ENCODE measurements around the gene RILP.

RILP gene

GRCh38 chr17:1640329-1641064 is 9.2 kb downstream of the RILP start:
- H3K36me3 Mint-ChIP-seq = peaks cover 6% of the 10 kb centered on the region
- H3K4me3 Mint-ChIP-seq = no peak overlapping the region
- no peak for ATAC-seq
- H3K9me3 Mint-ChIP-seq = no peaks in the 10 kb centered on the region
- H3K27ac Mint-ChIP-seq = no peak overlapping the region
- no peak for DNase-seq (ENCODE audit: low spot score in 2 of 2)
- peaks cover 17% of the 10 kb centered on the region for H3K4me1 Mint-ChIP-seq

- H3K9me3 Mint-ChIP-seq = no peaks in the 10 kb centered on the region
- H3K36me3 Mint-ChIP-seq = peaks cover 6% of the 10 kb centered on the region
- peak overlapping the region; percentile 58 for H3K27ac Mint-ChIP-seq
- H3K4me1 Mint-ChIP-seq = peaks cover 9% of the 10 kb centered on the region
- H3K4me3 Mint-ChIP-seq = no peak overlapping the region
- DNase-seq (ENCODE audit: low spot score in 2 of 2) (no peak), ATAC-seq (no peak)
These were observed 10.0 kb downstream of the RILP start for GRCh38 chr17:1639549-1640180.

- peak overlapping the region; percentile 58 for H3K27ac Mint-ChIP-seq
These were observed 10.9 kb downstream of the RILP start for GRCh38 chr17:1638624-1639300.

GRCh38 chr17:1638171-1638590 is 11.5 kb downstream of the RILP start:
- no peak for DNase-seq (ENCODE audit: low spot score in 2 of 2)
- no peaks in the 10 kb centered on the region for H3K36me3 Mint-ChIP-seq
- H3K4me1 Mint-ChIP-seq = no peaks in the 10 kb centered on the region
- H3K4me3 Mint-ChIP-seq = no peak overlapping the region
- no peak for ATAC-seq
- no peak overlapping the region for H3K27ac Mint-ChIP-seq
- H3K9me3 Mint-ChIP-seq = no peaks in the 10 kb centered on the region

More at GRCh38 chr17:1638624-1639300, 10.9 kb downstream of the RILP start:
- Mint-ChIP-seq H3K9me3 (no peaks in the 10 kb centered on the region), H3K4me1 (peaks cover under 1% of the 10 kb centered on the region), H3K36me3 (no peaks in the 10 kb centered on the region), H3K4me3 (no peak overlapping the region)
- ATAC-seq (no peak), DNase-seq (ENCODE audit: low spot score in 2 of 2) (no peak)

- ATAC-seq = no peak
- Mint-ChIP-seq H3K4me3 (no peak overlapping the region), H3K4me1 (peaks cover under 1% of the 10 kb centered on the region), H3K27ac (no peak overlapping the region), H3K36me3 (no peaks in the 10 kb centered on the region), H3K9me3 (no peaks in the 10 kb centered on the region)
- no peak for DNase-seq (ENCODE audit: low spot score in 2 of 2)
These were observed 12.9 kb downstream of the RILP start for GRCh38 chr17:1636732-1637285.

GRCh38 chr17:1635675-1636465 is 13.8 kb downstream of the RILP start:
- no peak for ATAC-seq
- Mint-ChIP-seq H3K27ac (peak overlapping the region; percentile 32), H3K36me3 (no peaks in the 10 kb centered on the region), H3K4me3 (no peak overlapping the region), H3K9me3 (no peaks in the 10 kb centered on the region), H3K4me1 (peaks cover 5% of the 10 kb centered on the region)
- no peak for DNase-seq (ENCODE audit: low spot score in 2 of 2)

- DNase-seq (ENCODE audit: low spot score in 2 of 2) = no peak
- H3K36me3 Mint-ChIP-seq = no peaks in the 10 kb centered on the region
- H3K9me3 Mint-ChIP-seq = no peaks in the 10 kb centered on the region
- H3K4me3 Mint-ChIP-seq = no peak overlapping the region
- peaks cover 10% of the 10 kb centered on the region for H3K4me1 Mint-ChIP-seq
- H3K27ac Mint-ChIP-seq = no peak overlapping the region
- ATAC-seq = no peak
These were observed 14.6 kb downstream of the RILP start for GRCh38 chr17:1634841-1635650.

- no peak for ATAC-seq
- Mint-ChIP-seq H3K36me3 (peaks cover 13% of the 10 kb centered on the region), H3K4me3 (peak overlapping the region; percentile 93), H3K27ac (peak overlapping the region; percentile 10), H3K4me1 (peaks cover 37% of the 10 kb centered on the region), H3K9me3 (no peaks in the 10 kb centered on the region)
- no peak for DNase-seq (ENCODE audit: low spot score in 2 of 2)
These were observed 19.0 kb downstream of the RILP start for GRCh38 chr17:1630662-1631061.

GRCh38 chr17:1629504-1630310 is 20.0 kb downstream of the RILP start:
- peak overlapping the region; percentile 10 for H3K27ac Mint-ChIP-seq
- no peaks in the 10 kb centered on the region for H3K9me3 Mint-ChIP-seq
- DNase-seq (ENCODE audit: low spot score in 2 of 2) (peak; percentile 81 to 93), ATAC-seq (peak; percentile 64)
- peaks cover 14% of the 10 kb centered on the region for H3K36me3 Mint-ChIP-seq
- H3K4me3 Mint-ChIP-seq = peak overlapping the region; percentile 93
- H3K4me1 Mint-ChIP-seq = peaks cover 37% of the 10 kb centered on the region

GRCh38 chr17:1628856-1629503 is 20.7 kb downstream of the RILP start:
- Mint-ChIP-seq H3K36me3 (peaks cover 14% of the 10 kb centered on the region), H3K4me1 (peaks cover 37% of the 10 kb centered on the region), H3K4me3 (peak overlapping the region; percentile 93), H3K27ac (peak overlapping the region; percentile 90), H3K9me3 (no peaks in the 10 kb centered on the region)
- ATAC-seq (peak; percentile 88), DNase-seq (ENCODE audit: low spot score in 2 of 2) (peak; percentile 71 to 90)

GRCh38 chr17:1627982-1628855 is 21.4 kb downstream of the RILP start, which contains the start of gene SLC43A2:
Gene SLC43A2, minus strand, starts transcription at chr17:1628834. Its CDS starts 960 bp downstream, at chr17:1627874.
- peaks cover 37% of the 10 kb centered on the region for H3K4me1 Mint-ChIP-seq
- ATAC-seq (peak; percentile 84), DNase-seq (ENCODE audit: low spot score in 2 of 2) (peak; percentile 74 to 88)
- peak within 1 kb of the TSS; percentile 90 for H3K27ac Mint-ChIP-seq
- H3K9me3 Mint-ChIP-seq = no peaks in the 10 kb centered on the region
- peaks cover 14% of the 10 kb centered on the region for H3K36me3 Mint-ChIP-seq
- peak within 1 kb of the TSS; percentile 93 for H3K4me3 Mint-ChIP-seq

- Mint-ChIP-seq H3K36me3 (peaks cover 14% of the 10 kb centered on the region), H3K4me3 (peak overlapping the region; percentile 93), H3K4me1 (peaks cover 37% of the 10 kb centered on the region), H3K27ac (no peak overlapping the region), H3K9me3 (no peaks in the 10 kb centered on the region)
- DNase-seq (ENCODE audit: low spot score in 2 of 2) (no peak), ATAC-seq (no peak)
These were observed 22.3 kb downstream of the RILP start for GRCh38 chr17:1627182-1627981.

Measured in stimulated activated effector memory CD8-positive, alpha-beta T cell treated with anti-CD3 and anti-CD28 coated beads, Interleukin-12 subunit alpha, Interleukin-12 subunit beta, amount 100 ng/mL, for 72 hours (primary cell).